ENCODE measurements around the gene GLRX3. TPM values are rescaled to one million over a fixed set of nuclear protein-coding genes. Genes with fewer than 3 reads are reported as not detected.

GLRX3 gene
- total RNA-seq, 1 experiment from 2014 or later: 142 TPM

- H3K4me1 Mint-ChIP-seq: peaks cover 42% of the 10 kb centered on the region
- ATAC-seq: no peak
- no peak for DNase-seq (ENCODE audit: low spot score)
- H3K4me3 Mint-ChIP-seq: no peak overlapping the region
- no peaks in the 10 kb centered on the region for H3K27me3 Mint-ChIP-seq (ENCODE audit: low read depth)
- TF ChIP-seq PRDM15 (CRISPR knock-in tag; IDR thresholded peaks at IDR 0.05) (no peak), PREB (CRISPR knock-in tag; IDR thresholded peaks at IDR 0.05; ENCODE audit: borderline replicate concordance) (no peak), FOXP4 (CRISPR knock-in tag; IDR thresholded peaks at IDR 0.05) (no peak), ZNF121 (CRISPR knock-in tag; IDR thresholded peaks at IDR 0.05) (peak; percentile 82; the same call in 1 of the 2 replicates)
- ChIA-PET CTCF (interaction anchor here (2.0 kb wide), 1 partner anchor 31 kb away, joined by 8 read pairs; no protein-coding TSS in a partner anchor), POLR2A (no interaction called here)
- no peaks in the 10 kb centered on the region for H3K9me3 Mint-ChIP-seq
- no peak overlapping the region for H3K27ac Mint-ChIP-seq
- peaks cover 22% of the 10 kb centered on the region for H3K36me3 Mint-ChIP-seq
These were observed 4.8 kb downstream of the GLRX3 start for GRCh38 chr10:130141038-130141437.

GRCh38 chr10:130141460-130141859 lies 5.3 kb downstream of the GLRX3 start:
- ATAC-seq: no peak
- TF ChIP-seq TCF7 (CRISPR knock-in tag; IDR thresholded peaks at IDR 0.05; ENCODE audit: low read depth): no peak

GRCh38 chr10:130141878-130142277 lies 5.7 kb downstream of the GLRX3 start:
- ATAC-seq (peak; percentile 69), DNase-seq (ENCODE audit: low spot score) (no peak)
- Mint-ChIP-seq H3K27me3 (ENCODE audit: low read depth) (no peaks in the 10 kb centered on the region), H3K4me3 (no peak overlapping the region), H3K36me3 (peaks cover 28% of the 10 kb centered on the region), H3K9me3 (no peaks in the 10 kb centered on the region), H3K4me1 (peaks cover 45% of the 10 kb centered on the region), H3K27ac (peak overlapping the region; percentile 69; the same call in 1 of the 2 replicates)
- ChIA-PET POLR2A (interaction anchor here (1.1 kb wide), 1 partner anchor 32 kb away, joined by 4 read pairs; no protein-coding TSS in a partner anchor), CTCF (interaction anchor here (1.4 to 2.0 kb wide), 2 partner anchors 14 to 32 kb away, joined by 4 to 8 read pairs; no protein-coding TSS in a partner anchor)
- TF ChIP-seq FOXP4 (CRISPR knock-in tag; IDR thresholded peaks at IDR 0.05): no peak
- TF ChIP-seq ESRRA (CRISPR knock-in tag; IDR thresholded peaks at IDR 0.05; ENCODE audit: borderline replicate concordance): no peak
- no peak for TF ChIP-seq ZNF416 (CRISPR knock-in tag; IDR thresholded peaks at IDR 0.05)
- no peak for TF ChIP-seq ZNF232 (CRISPR knock-in tag; IDR thresholded peaks at IDR 0.05)
- no peak for TF ChIP-seq ZMAT4 (CRISPR knock-in tag; IDR thresholded peaks at IDR 0.05)
- TF ChIP-seq TEAD1 (CRISPR knock-in tag; IDR thresholded peaks at IDR 0.05): no peak
- no peak for TF ChIP-seq SMAD3 (CRISPR knock-in tag; IDR thresholded peaks at IDR 0.05; ENCODE audit: borderline replicate concordance)
- no peak for TF ChIP-seq E2F1 (CRISPR knock-in tag; IDR thresholded peaks at IDR 0.05)
- TF ChIP-seq TCF7 (CRISPR knock-in tag; IDR thresholded peaks at IDR 0.05; ENCODE audit: low read depth): no peak
- TF ChIP-seq ARID4B (CRISPR knock-in tag; IDR thresholded peaks at IDR 0.05; ENCODE audit: borderline replicate concordance): no peak
- TF ChIP-seq NR1H2 (CRISPR knock-in tag; IDR thresholded peaks at IDR 0.05): no peak

More at GRCh38 chr10:130141460-130141859, 5.3 kb downstream of the GLRX3 start:
- Mint-ChIP-seq H3K4me1 (peaks cover 45% of the 10 kb centered on the region), H3K4me3 (no peak overlapping the region), H3K36me3 (peaks cover 26% of the 10 kb centered on the region), H3K27me3 (ENCODE audit: low read depth) (no peaks in the 10 kb centered on the region), H3K27ac (peak overlapping the region; percentile 69; the same call in 1 of the 2 replicates), H3K9me3 (no peaks in the 10 kb centered on the region)
- POLR2A ChIA-PET: interaction anchor here (1.1 kb wide), 1 partner anchor 32 kb away, joined by 4 read pairs; no protein-coding TSS in a partner anchor
- CTCF ChIA-PET: interaction anchor here (2.0 kb wide), 1 partner anchor 32 kb away, joined by 8 read pairs; no protein-coding TSS in a partner anchor
- DNase-seq (ENCODE audit: low spot score): no peak
